IPS-11a (cell line): ENCODE results near the gene CCDC171.
"Not testable (repeated sequence)": the region's sequence is repeated elsewhere in the genome, so short reads cannot be mapped to it uniquely, and the experiment has no call there.

ENCODE experiments used
- H3K4me3 ChIP-seq: one replicate; pipeline ENCODE4 v1.5.1; 2013; ENCODE audit warnings: low read depth, low read length, control low read depth

The CCDC171 gene

GRCh38 chr9:15553528-15553898 is 670 bp downstream of the CCDC171 start:
- peak overlapping the region; percentile 78 for H3K4me3 ChIP-seq

GRCh38 chr9:15570769-15571168 is 17.9 kb downstream of the CCDC171 start:
- H3K4me3 ChIP-seq, result no peak overlapping the region

GRCh38 chr9:15572200-15572770 is 19.4 kb downstream of the CCDC171 start:
- no peak overlapping the region for H3K4me3 ChIP-seq

GRCh38 chr9:15576350-15577050 is 23.7 kb downstream of the CCDC171 start:
- H3K4me3 ChIP-seq, result no peak overlapping the region

GRCh38 chr9:15578714-15579113 is 25.9 kb downstream of the CCDC171 start:
- H3K4me3 ChIP-seq, result no peak overlapping the region

- H3K4me3 ChIP-seq, result no peak overlapping the region
Measured at GRCh38 chr9:15584379-15584778, 31.5 kb downstream of the CCDC171 start.

DNA sequence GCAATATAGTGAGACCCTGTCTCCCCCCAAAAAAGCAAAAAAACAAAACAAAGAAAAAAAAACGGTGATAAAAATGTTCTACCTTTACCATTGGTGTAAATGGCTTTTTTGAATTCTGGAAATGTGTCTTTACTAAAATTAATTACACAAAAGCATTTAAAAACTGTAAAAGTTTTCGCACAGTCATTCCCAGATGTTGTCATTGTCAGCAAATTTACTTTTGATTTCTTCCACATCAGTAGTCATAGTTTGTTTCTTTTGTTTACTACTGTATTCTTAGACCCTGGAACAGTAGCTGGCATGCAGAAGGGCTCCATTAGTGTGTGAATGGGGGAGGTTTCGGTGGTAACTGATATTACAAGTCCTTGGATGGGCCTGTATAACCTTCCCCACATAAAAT is 39.5 kb downstream of the CCDC171 start:
- H3K4me3 ChIP-seq, result no peak overlapping the region

- not testable (repeated sequence) for H3K4me3 ChIP-seq
Measured at GRCh38 chr9:15592940-15593339, 40.1 kb downstream of the CCDC171 start.

- H3K4me3 ChIP-seq, result not testable (repeated sequence)
Measured at GRCh38 chr9:15600666-15601330, 48.0 kb downstream of the CCDC171 start.

DNA sequence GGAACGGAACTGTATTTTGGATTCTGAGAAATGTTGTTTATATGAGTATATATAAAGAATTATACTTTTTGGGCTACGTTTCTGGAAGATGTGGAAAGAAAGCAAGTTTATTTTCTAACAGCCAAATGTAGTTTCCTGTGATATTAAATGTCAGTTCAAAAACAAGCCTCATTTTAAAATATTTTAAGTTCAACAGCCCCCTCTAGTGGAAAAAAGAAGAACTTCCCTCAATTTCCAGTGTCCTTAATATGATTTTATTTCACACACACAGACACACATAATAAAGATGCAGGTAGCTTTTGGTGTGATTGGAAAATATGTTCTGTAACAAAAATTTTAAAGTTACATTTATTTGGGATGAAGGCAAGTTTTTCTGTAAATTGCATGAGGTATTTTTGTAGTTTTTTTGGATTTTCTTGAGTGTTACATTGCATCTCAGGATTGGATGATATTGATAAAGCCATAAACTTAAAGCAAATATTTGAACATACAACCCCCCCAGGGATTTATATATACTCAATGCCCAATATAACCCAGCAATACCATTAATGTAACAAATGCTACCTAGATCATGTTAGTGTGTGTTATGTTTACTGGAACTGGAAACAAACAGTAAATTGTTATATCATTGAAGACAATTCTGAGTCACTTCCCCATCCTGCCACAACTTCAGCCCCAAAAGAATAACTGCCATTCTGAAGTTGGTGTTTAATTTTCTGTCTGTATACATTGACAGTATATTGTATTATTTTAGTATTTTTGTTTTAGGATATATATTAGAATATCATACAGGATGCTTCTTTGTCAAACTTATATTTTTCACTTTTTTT is 54.0 kb downstream of the CCDC171 start:
- no peak overlapping the region for H3K4me3 ChIP-seq

- H3K4me3 ChIP-seq, result no peak overlapping the region
Measured at GRCh38 chr9:15612962-15613361, 60.1 kb downstream of the CCDC171 start.

- H3K4me3 ChIP-seq, result no peak overlapping the region
Measured at GRCh38 chr9:15617782-15618181, 64.9 kb downstream of the CCDC171 start.

DNA sequence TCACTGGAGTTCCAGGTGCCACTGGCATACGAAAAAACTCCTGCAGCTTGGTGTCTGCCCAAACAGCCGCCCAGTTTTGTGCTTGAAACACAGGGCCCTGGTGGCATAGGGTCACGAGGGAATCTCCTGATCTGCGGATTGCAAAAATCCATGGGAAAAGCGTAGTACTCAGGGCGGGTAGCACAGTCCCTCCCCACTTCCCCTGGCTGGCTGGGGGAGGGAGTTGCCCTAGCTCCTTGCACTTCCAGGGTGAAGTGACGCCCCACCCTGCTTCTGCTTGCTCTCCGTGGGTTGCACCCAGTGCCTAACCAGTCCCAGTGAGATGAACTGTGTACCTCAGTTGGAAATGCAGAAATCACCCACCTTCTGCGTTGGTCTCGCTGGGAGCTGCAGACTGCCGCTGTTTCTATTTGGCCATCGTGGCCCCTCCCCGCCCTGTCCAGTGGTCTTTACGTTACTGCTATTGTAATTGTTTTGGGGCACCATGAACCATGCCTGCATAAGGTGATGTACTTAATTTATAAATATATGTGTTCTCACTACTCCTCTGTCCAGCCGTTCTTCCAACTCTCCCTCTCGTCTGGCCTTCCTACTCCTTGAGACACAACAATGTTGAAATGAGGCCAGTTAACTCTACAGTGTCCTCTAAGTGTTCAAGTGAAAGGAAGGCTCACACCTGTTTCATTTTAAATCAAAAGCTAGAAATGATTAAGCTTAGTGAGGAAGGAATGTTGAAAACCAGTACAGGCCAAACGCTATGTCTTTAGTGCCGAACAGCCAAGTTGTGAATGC is 65.9 kb downstream of the CCDC171 start:
- H3K4me3 ChIP-seq, result no peak overlapping the region

- H3K4me3 ChIP-seq, result no peak overlapping the region
Measured at GRCh38 chr9:15622318-15622971, 69.6 kb downstream of the CCDC171 start.

- H3K4me3 ChIP-seq, result no peak overlapping the region
Measured at GRCh38 chr9:15635752-15636151, 82.9 kb downstream of the CCDC171 start.

DNA sequence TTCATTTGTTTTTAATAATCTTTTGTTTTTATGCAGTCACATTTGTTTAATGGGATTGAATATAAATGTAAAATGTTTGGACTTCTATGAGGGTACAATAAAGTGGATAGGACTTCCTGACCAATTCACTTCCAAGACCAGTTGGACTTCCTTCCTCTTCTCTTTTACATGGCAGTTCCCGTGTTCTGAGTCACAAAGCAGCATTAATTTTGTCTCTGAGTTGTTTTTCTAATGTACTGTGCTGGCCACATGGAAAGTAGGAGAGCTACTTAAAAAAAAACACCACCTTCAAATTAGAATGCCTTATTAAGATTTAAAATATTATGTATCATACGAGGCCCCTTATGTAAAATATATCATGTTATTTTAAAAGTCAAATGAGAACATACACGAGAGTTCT is 87.3 kb downstream of the CCDC171 start:
- no peak overlapping the region for H3K4me3 ChIP-seq

DNA sequence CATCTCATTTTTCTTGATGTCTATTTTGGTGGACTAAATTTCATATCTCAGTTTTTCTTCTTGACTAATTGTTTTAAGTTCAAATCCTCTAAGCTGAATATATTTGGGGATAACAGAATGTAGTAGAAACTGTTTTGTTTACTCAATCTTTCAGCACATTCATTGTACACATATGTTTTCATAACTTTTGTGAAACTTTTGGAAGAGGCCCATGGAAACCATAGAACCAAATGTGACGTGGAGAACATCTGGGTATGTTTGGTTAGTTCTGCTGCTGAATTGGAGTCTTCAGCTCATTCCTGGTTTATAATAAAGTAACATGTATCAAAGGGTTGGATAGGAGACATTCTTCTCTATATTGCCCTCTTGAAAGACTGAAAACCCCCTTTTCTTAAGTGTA is 88.4 kb downstream of the CCDC171 start:
- H3K4me3 ChIP-seq, result no peak overlapping the region

DNA sequence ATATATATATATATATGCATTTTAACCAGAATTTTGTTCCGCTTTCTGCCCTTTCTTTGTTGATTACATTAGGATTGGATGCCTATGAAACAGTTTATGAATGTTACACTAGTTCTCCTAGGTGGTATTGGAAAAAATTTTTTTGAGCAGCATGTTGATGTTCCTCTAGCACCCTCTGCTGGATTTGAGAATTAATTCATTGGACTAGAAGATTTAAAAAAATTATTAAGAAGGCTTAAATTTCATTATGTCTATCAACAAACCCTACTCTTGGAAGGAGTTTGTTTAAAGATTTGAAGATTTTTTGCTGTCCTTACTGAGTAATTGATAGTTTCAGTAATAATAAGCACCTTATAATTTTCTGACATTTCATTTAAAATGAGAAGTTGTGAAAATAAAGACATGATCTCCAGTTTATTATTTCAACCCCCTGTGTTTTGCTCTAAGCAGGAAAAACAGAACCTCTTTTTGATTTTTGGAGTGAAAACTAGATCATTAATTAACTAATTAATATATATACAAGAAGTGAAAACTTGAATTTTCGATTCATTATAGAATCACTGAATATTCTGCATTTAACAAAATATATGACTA is 89.6 kb downstream of the CCDC171 start:
- H3K4me3 ChIP-seq, result no peak overlapping the region

GRCh38 chr9:15670246-15670645 is 117.4 kb downstream of the CCDC171 start:
- no peak overlapping the region for H3K4me3 ChIP-seq

- H3K4me3 ChIP-seq, result no peak overlapping the region
Measured at GRCh38 chr9:15670894-15671293, 118.1 kb downstream of the CCDC171 start.
